ENCODE results near the gene AMTN. TPM values are rescaled to one million over a fixed set of nuclear protein-coding genes. Genes with fewer than 3 reads are reported as not detected.
"Not testable (repeated sequence)": the region's sequence is repeated elsewhere in the genome, so short reads cannot be mapped to it uniquely, and the experiment has no call there.

Gene AMTN
- total RNA-seq, 2 experiments from 2014 or later = not detected

GRCh38 chr4:70488748-70489147, 29.6 kb upstream of the AMTN start:
- Mint-ChIP-seq H3K36me3 (ENCODE audit: low read depth) (no peaks in the 10 kb centered on the region), H3K4me3 (no peak overlapping the region), H3K27ac (no peak overlapping the region), H3K4me1 (ENCODE audit: low read depth) (no peaks in the 10 kb centered on the region), H3K27me3 (peaks cover 10% of the 10 kb centered on the region), H3K9me3 (no peaks in the 10 kb centered on the region)
- DNase-seq (no peak), ATAC-seq (ENCODE audit: poor library complexity) (no peak)
- H3K27ac ChIP-seq (ENCODE audit: low read depth in 1 of 2, low read length in 2 of 2) = no peak overlapping the region
- no peaks in the 10 kb centered on the region for H3K27me3 ChIP-seq (ENCODE audit: control insufficient read depth in 1 of 2, insufficient read depth in 2 of 2, low read length in 2 of 2)
- H3K4me3 ChIP-seq (ENCODE audit: low read length) = no peak overlapping the region
- no peaks in the 10 kb centered on the region for H3K4me1 ChIP-seq (ENCODE audit: insufficient read depth, low read length)
- H3K9me3 ChIP-seq (ENCODE audit: control insufficient read depth in 1 of 2, insufficient read depth in 1 of 2, low read length in 2 of 2) = no peaks in the 10 kb centered on the region
- TF ChIP-seq CTCF (IDR thresholded peaks at IDR 0.05) = no peak
- H3K36me3 ChIP-seq (ENCODE audit: insufficient read depth, low read length) = no peaks in the 10 kb centered on the region
- CTCF ChIA-PET = no interaction called here
- POLR2A ChIA-PET = no interaction called here
- intact Hi-C loops (cut with DNase I, micrococcal nuclease) = no loop called here

- no peak overlapping the region for H3K4me3 Mint-ChIP-seq
- H3K27ac Mint-ChIP-seq = no peak overlapping the region
- ChIA-PET POLR2A (no interaction called here), CTCF (no interaction called here)
- ATAC-seq (ENCODE audit: poor library complexity) = no peak
- no peaks in the 10 kb centered on the region for H3K9me3 Mint-ChIP-seq
- no peaks in the 10 kb centered on the region for H3K36me3 Mint-ChIP-seq (ENCODE audit: low read depth)
- intact Hi-C loops (cut with DNase I, micrococcal nuclease) = no loop called here
- TF ChIP-seq CTCF (IDR thresholded peaks at IDR 0.05) = no peak
- Histone ChIP-seq H3K36me3 (ENCODE audit: insufficient read depth, low read length) (no peaks in the 10 kb centered on the region), H3K27ac (ENCODE audit: low read depth in 1 of 2, low read length in 2 of 2) (no peak overlapping the region), H3K27me3 (ENCODE audit: control insufficient read depth in 1 of 2, insufficient read depth in 2 of 2, low read length in 2 of 2) (no peaks in the 10 kb centered on the region), H3K4me1 (ENCODE audit: insufficient read depth, low read length) (no peaks in the 10 kb centered on the region), H3K9me3 (ENCODE audit: control insufficient read depth in 1 of 2, insufficient read depth in 1 of 2, low read length in 2 of 2) (no peaks in the 10 kb centered on the region), H3K4me3 (ENCODE audit: low read length) (no peak overlapping the region)
- no peak for DNase-seq
- peaks cover 23% of the 10 kb centered on the region for H3K27me3 Mint-ChIP-seq
- no peaks in the 10 kb centered on the region for H3K4me1 Mint-ChIP-seq (ENCODE audit: low read depth)
Measured at GRCh38 chr4:70496231-70496630, 22.1 kb upstream of the AMTN start.

- H3K27ac ChIP-seq (ENCODE audit: low read depth in 1 of 2, low read length in 2 of 2); H3K9me3 ChIP-seq (ENCODE audit: control insufficient read depth in 1 of 2, insufficient read depth in 1 of 2, low read length in 2 of 2); ATAC-seq (ENCODE audit: poor library complexity); H3K27me3 ChIP-seq (ENCODE audit: control insufficient read depth in 1 of 2, insufficient read depth in 2 of 2, low read length in 2 of 2); H3K9me3 Mint-ChIP-seq; H3K4me3 Mint-ChIP-seq; POLR2A ChIA-PET; H3K4me3 ChIP-seq (ENCODE audit: low read length); CTCF ChIA-PET; H3K36me3 ChIP-seq (ENCODE audit: insufficient read depth, low read length); H3K27ac Mint-ChIP-seq; DNase-seq; H3K36me3 Mint-ChIP-seq (ENCODE audit: low read depth); H3K4me1 Mint-ChIP-seq (ENCODE audit: low read depth); H3K4me1 ChIP-seq (ENCODE audit: insufficient read depth, low read length); H3K27me3 Mint-ChIP-seq: not testable (repeated sequence)
- intact Hi-C loops (cut with DNase I, micrococcal nuclease) = loop anchor here in 1 of 2 experiments (10.0 kb wide), 1 partner anchor 677 kb away; no protein-coding TSS in a partner anchor
Measured at GRCh38 chr4:70501838-70502237, 16.5 kb upstream of the AMTN start.

- Mint-ChIP-seq H3K27ac (no peak overlapping the region), H3K4me3 (no peak overlapping the region), H3K27me3 (no peaks in the 10 kb centered on the region), H3K36me3 (ENCODE audit: low read depth) (no peaks in the 10 kb centered on the region), H3K4me1 (ENCODE audit: low read depth) (no peaks in the 10 kb centered on the region), H3K9me3 (no peaks in the 10 kb centered on the region)
- no peak for ATAC-seq (ENCODE audit: poor library complexity)
- peaks cover 0 to 6% of the 10 kb centered on the region in 2 experiments for H3K27me3 ChIP-seq (ENCODE audit: control insufficient read depth in 1 of 2, insufficient read depth in 2 of 2, low read length in 2 of 2)
- DNase-seq = no peak
- H3K36me3 ChIP-seq (ENCODE audit: insufficient read depth, low read length) = no peaks in the 10 kb centered on the region
- no peaks in the 10 kb centered on the region for H3K9me3 ChIP-seq (ENCODE audit: control insufficient read depth in 1 of 2, insufficient read depth in 1 of 2, low read length in 2 of 2)
- no peak overlapping the region for H3K4me3 ChIP-seq (ENCODE audit: low read length)
- POLR2A ChIA-PET = no interaction called here
- intact Hi-C loops (cut with DNase I, micrococcal nuclease) = loop anchor here (1.0 to 10.0 kb wide), 3 partner anchors 680 to 817 kb away; no protein-coding TSS in a partner anchor
- CTCF ChIA-PET = no interaction called here
- no peak overlapping the region for H3K27ac ChIP-seq (ENCODE audit: low read depth in 1 of 2, low read length in 2 of 2)
- no peak for TF ChIP-seq CTCF (IDR thresholded peaks at IDR 0.05)
- no peaks in the 10 kb centered on the region for H3K4me1 ChIP-seq (ENCODE audit: insufficient read depth, low read length)
Measured at GRCh38 chr4:70504733-70505132, 13.6 kb upstream of the AMTN start.

Measured in CD4-positive, alpha-beta T cell (primary cell).